ENCODE results near the gene GLA. TPM values are rescaled to one million over a fixed set of nuclear protein-coding genes. Genes with fewer than 3 reads are reported as not detected.
A peak's percentile ranks its signal among the peaks of the same experiment; 100 is the strongest.

GLA gene
- total RNA-seq, 3 donors from 2014 or later, result 17.7 to 26.9 (median 21.1) TPM

GRCh38 chrX:101417981-101418841, 10.5 kb upstream of the GLA start:
- Histone ChIP-seq H3K36me3 (ENCODE audit: low read depth) (no peaks in the 10 kb centered on the region), H3K4me3 (peak overlapping the region; percentile 36), H3K4me1 (ENCODE audit: low read depth) (no peaks in the 10 kb centered on the region), H3K9me3 (no peaks in the 10 kb centered on the region)
- no peak for TF ChIP-seq CTCF (IDR thresholded peaks at IDR 0.05)
- intact Hi-C loops (cut with DNase I, micrococcal nuclease), result no loop called here
- peak; percentile 69 for ATAC-seq
- peak; percentile 65 to 74 (median 72) for DNase-seq

- no peak for TF ChIP-seq CTCF (IDR thresholded peaks at IDR 0.05)
- no peaks in the 10 kb centered on the region for H3K36me3 ChIP-seq (ENCODE audit: low read depth)
- no peak overlapping the region for H3K4me3 ChIP-seq
- ATAC-seq (no peak), DNase-seq (no peak)
- no peaks in the 10 kb centered on the region for H3K4me1 ChIP-seq (ENCODE audit: low read depth)
- H3K9me3 ChIP-seq, result no peaks in the 10 kb centered on the region
- intact Hi-C loops (cut with DNase I, micrococcal nuclease), result no loop called here
Measured at GRCh38 chrX:101417190-101417589, 9.5 kb upstream of the GLA start.

GRCh38 chrX:101416691-101417090, 9.0 kb upstream of the GLA start:
- Histone ChIP-seq H3K4me3 (no peak overlapping the region), H3K36me3 (ENCODE audit: low read depth) (no peaks in the 10 kb centered on the region), H3K4me1 (ENCODE audit: low read depth) (no peaks in the 10 kb centered on the region), H3K9me3 (no peaks in the 10 kb centered on the region)
- ATAC-seq, result no peak
- intact Hi-C loops (cut with DNase I, micrococcal nuclease), result no loop called here
- DNase-seq, result no peak
- no peak for TF ChIP-seq CTCF (IDR thresholded peaks at IDR 0.05)

- intact Hi-C loops (cut with DNase I, micrococcal nuclease), result no loop called here
- Histone ChIP-seq H3K4me1 (ENCODE audit: low read depth) (no peaks in the 10 kb centered on the region), H3K4me3 (no peak overlapping the region), H3K9me3 (no peaks in the 10 kb centered on the region), H3K36me3 (ENCODE audit: low read depth) (no peaks in the 10 kb centered on the region)
- peak; percentile 69 for ATAC-seq
- no peak for DNase-seq
- TF ChIP-seq CTCF (IDR thresholded peaks at IDR 0.05), result peak; percentile 53
Measured at GRCh38 chrX:101415180-101416145, 7.7 kb upstream of the GLA start.

GRCh38 chrX:101411984-101412383, 4.3 kb upstream of the GLA start:
- intact Hi-C loops (cut with DNase I, micrococcal nuclease), result no loop called here

More at GRCh38 chrX:101411984-101412383, 4.3 kb upstream of the GLA start:
- ATAC-seq (no peak), DNase-seq (no peak)
- Histone ChIP-seq H3K9me3 (no peaks in the 10 kb centered on the region), H3K4me1 (ENCODE audit: low read depth) (no peaks in the 10 kb centered on the region), H3K4me3 (no peak overlapping the region), H3K36me3 (ENCODE audit: low read depth) (no peaks in the 10 kb centered on the region)
- no peak for TF ChIP-seq CTCF (IDR thresholded peaks at IDR 0.05)

All from mucosa of descending colon (tissue), 3 donors.